H9 (cell line): ENCODE measurements around the gene SCFD1. TPM values are rescaled to one million over a fixed set of nuclear protein-coding genes. Genes with fewer than 3 reads are reported as not detected.

ENCODE experiments used
- DNase-seq: peaks from one replicate; pipeline ENCODE4 v3.0.0-alpha.2; 2017
- H2AFZ ChIP-seq: one replicate; pipeline ENCODE4 v1.6.1; 2013; ENCODE audit warnings: mild to moderate bottlenecking, low read length, control low read depth, moderate library complexity
- H2AK5ac ChIP-seq: 2 replicates; pipeline ENCODE4 v1.6.1; 2013; ENCODE audit warnings: low read length, control low read depth, mixed read lengths; ENCODE audit not compliant: insufficient read length
- H2BK120ac ChIP-seq: one replicate; pipeline ENCODE4 v1.6.1; 2013; ENCODE audit warnings: low read depth, mild to moderate bottlenecking, low read length, control low read depth, inconsistent platforms; ENCODE audit not compliant: poor library complexity, severe bottlenecking
- H2BK12ac ChIP-seq: 2 replicates; pipeline ENCODE4 v1.6.1; 2013; ENCODE audit warnings: low read length, control low read depth, mixed read lengths, low read depth; ENCODE audit not compliant: insufficient read length
- H2BK15ac ChIP-seq: 2 replicates; pipeline ENCODE4 v1.6.1; 2013; ENCODE audit warnings: low read depth, low read length, control low read depth
- H2BK20ac ChIP-seq: one replicate; pipeline ENCODE4 v1.6.1; 2013; ENCODE audit warnings: low read depth, mild to moderate bottlenecking, low read length, control low read depth, inconsistent platforms; ENCODE audit not compliant: poor library complexity, severe bottlenecking
- H2BK5ac ChIP-seq: 2 replicates; pipeline ENCODE4 v1.6.1; 2013; ENCODE audit warnings: low read length, control low read depth, mixed read lengths; ENCODE audit not compliant: insufficient read length
- H3K14ac ChIP-seq: 2 replicates; pipeline ENCODE4 v1.6.1; 2013; ENCODE audit warnings: low read length, control low read depth; ENCODE audit not compliant: insufficient read depth
- H3K18ac ChIP-seq: 2 replicates; pipeline ENCODE4 v1.6.1; 2013; ENCODE audit warnings: low read depth, mild to moderate bottlenecking, mixed read lengths, low read length, control low read depth; ENCODE audit not compliant: insufficient read length
- H3K23ac ChIP-seq: 2 replicates; pipeline ENCODE4 v1.6.1; 2013; ENCODE audit warnings: low read length, control low read depth, mixed read lengths, low read depth; ENCODE audit not compliant: insufficient read length
- H3K23me2 ChIP-seq: 2 replicates; pipeline ENCODE4 v1.6.1; 2013; ENCODE audit warnings: low read depth, mild to moderate bottlenecking, mixed read lengths, low read length, control low read depth; ENCODE audit not compliant: insufficient read length, poor library complexity, severe bottlenecking
- H3K27ac ChIP-seq: 2 replicates; pipeline ENCODE4 v1.5.1; 2013; ENCODE audit warnings: low read length, control low read depth, mixed read lengths, low read depth; ENCODE audit not compliant: insufficient read length
- H3K27me3 ChIP-seq: 2 replicates; pipeline ENCODE4 v1.6.1; 2013; ENCODE audit warnings: low read length, control low read depth, inconsistent platforms; ENCODE audit not compliant: insufficient read depth
- H3K4ac ChIP-seq: 2 replicates; pipeline ENCODE4 v1.6.1; 2013; ENCODE audit warnings: low read depth, mild to moderate bottlenecking, control low read depth, inconsistent platforms, low read length, moderate library complexity
- H3K4me1 ChIP-seq: 2 replicates; pipeline ENCODE4 v1.6.1; 2013; ENCODE audit warnings: low read length, control low read depth, inconsistent platforms; ENCODE audit not compliant: insufficient read depth
- H3K4me2 ChIP-seq: 2 replicates; pipeline ENCODE4 v1.6.1; 2013; ENCODE audit warnings: low read length, control low read depth, mixed read lengths; ENCODE audit not compliant: insufficient read length, insufficient read depth
- H3K56ac ChIP-seq: 2 replicates; pipeline ENCODE4 v1.6.1; 2013; ENCODE audit warnings: low read depth, mild to moderate bottlenecking, mixed read lengths, low read length, control low read depth; ENCODE audit not compliant: insufficient read length
- H3K79me1 ChIP-seq: 2 replicates; pipeline ENCODE4 v1.6.1; 2013; ENCODE audit warnings: low read depth, mild to moderate bottlenecking, moderate library complexity, low read length, control low read depth, inconsistent platforms; ENCODE audit not compliant: insufficient read depth, poor library complexity, severe bottlenecking
- H3K79me2 ChIP-seq: 2 replicates; pipeline ENCODE4 v1.6.1; 2013; ENCODE audit warnings: low read length, control low read depth, inconsistent platforms; ENCODE audit not compliant: insufficient read depth
- H3K9ac ChIP-seq: 2 replicates; pipeline ENCODE4 v1.6.1; 2013; ENCODE audit warnings: low read length, control low read depth, mixed read lengths; ENCODE audit not compliant: insufficient read length; ENCODE audit errors: extremely low read depth
- H3K9me3 ChIP-seq: one replicate; pipeline ENCODE4 v1.6.1; 2013; ENCODE audit warnings: low read depth, low read length, inconsistent platforms; ENCODE audit not compliant: control insufficient read depth
- H3T11ph ChIP-seq: one replicate; pipeline ENCODE4 v1.6.1; 2013; ENCODE audit warnings: mild to moderate bottlenecking, low read length, control low read depth, inconsistent platforms
- H4K20me1 ChIP-seq: one replicate; pipeline ENCODE4 v1.6.1; 2013; ENCODE audit not compliant: control insufficient read depth, insufficient read length, insufficient read depth
- H4K5ac ChIP-seq: 2 replicates; pipeline ENCODE4 v1.6.1; 2013; ENCODE audit warnings: low read depth, mild to moderate bottlenecking, mixed read lengths, low read length, control low read depth; ENCODE audit not compliant: insufficient read length
- H4K8ac ChIP-seq: replicated peaks from 2 replicates; pipeline ENCODE4 v1.6.1; 2013; ENCODE audit warnings: low read length, control low read depth, mixed read lengths, low read depth; ENCODE audit not compliant: insufficient read length
- H4K91ac ChIP-seq: 2 replicates; pipeline ENCODE4 v1.6.1; 2013; ENCODE audit warnings: low read depth, mild to moderate bottlenecking, moderate library complexity, mixed read lengths, low read length, control low read depth; ENCODE audit not compliant: insufficient read length
- H3K27ac Mint-ChIP-seq, 3 experiments: 2 replicates in 2 of 3; 3 replicates in 1 of 3; pipeline ENCODE4 v1.8.0; 2020 to 2021; ENCODE audit warnings: mixed read lengths in 3 of 3, mild to moderate bottlenecking in 1 of 3, moderate library complexity in 1 of 3
- H3K27me3 Mint-ChIP-seq: 2 replicates; pipeline ENCODE4 v1.8.0; 2021; ENCODE audit warnings: low read depth, mild to moderate bottlenecking, moderate library complexity, mixed read lengths
- H3K36me3 Mint-ChIP-seq, 3 experiments: 2 replicates in 2 of 3; 3 replicates in 1 of 3; pipeline ENCODE4 v1.8.0; 2020 to 2021; ENCODE audit warnings: low read depth in 3 of 3, mixed read lengths in 3 of 3; ENCODE audit not compliant: insufficient read depth in 1 of 3
- H3K4me1 Mint-ChIP-seq, 2 experiments: 2 replicates each; pipeline ENCODE4 v1.8.0; 2020; ENCODE audit warnings: mixed read lengths in 2 of 2
- H3K4me3 Mint-ChIP-seq, 2 experiments: 2 replicates in 1 of 2; 3 replicates in 1 of 2; pipeline ENCODE4 v1.8.0; 2020 to 2021; ENCODE audit warnings: mild to moderate bottlenecking in 2 of 2, mixed read lengths in 2 of 2, moderate library complexity in 1 of 2
- H3K9me3 Mint-ChIP-seq, 2 experiments: 2 replicates in 1 of 2; 3 replicates in 1 of 2; pipeline ENCODE4 v1.8.0; 2020; ENCODE audit warnings: mild to moderate bottlenecking in 2 of 2, mixed read lengths in 2 of 2, moderate library complexity in 1 of 2
- WGBS: extraction: QIAGEN DNeasy Blood & Tissue Kit; methylation state at CpG from one replicate; pipeline ENCODE4 v1.1.7; 2013; ENCODE audit warnings: missing lambda C conversion rate, low lambda C conversion rate, mixed read lengths; ENCODE audit not compliant: insufficient read length; ENCODE audit errors: extremely low coverage; 5-methylcytosine and 5-hydroxymethylcytosine counted together
- total RNA-seq: library from RNA; stranded (reverse); gene quantifications from 2 replicates; pipeline ENCODE4 v1.2.1, GENCODE V29; 2021
- TF ChIP-seq, protein P1 (sequence below): fragments of 200-600 bp; sonication (generic); conservative IDR thresholded peaks from 3 replicates; pipeline ENCODE4 v1.8.0; 2021; ENCODE audit warnings: antibody characterized with exemption, mild to moderate bottlenecking

Gene SCFD1
- total RNA-seq, 1 experiment from 2014 or later, result 85.2 TPM

DNA sequence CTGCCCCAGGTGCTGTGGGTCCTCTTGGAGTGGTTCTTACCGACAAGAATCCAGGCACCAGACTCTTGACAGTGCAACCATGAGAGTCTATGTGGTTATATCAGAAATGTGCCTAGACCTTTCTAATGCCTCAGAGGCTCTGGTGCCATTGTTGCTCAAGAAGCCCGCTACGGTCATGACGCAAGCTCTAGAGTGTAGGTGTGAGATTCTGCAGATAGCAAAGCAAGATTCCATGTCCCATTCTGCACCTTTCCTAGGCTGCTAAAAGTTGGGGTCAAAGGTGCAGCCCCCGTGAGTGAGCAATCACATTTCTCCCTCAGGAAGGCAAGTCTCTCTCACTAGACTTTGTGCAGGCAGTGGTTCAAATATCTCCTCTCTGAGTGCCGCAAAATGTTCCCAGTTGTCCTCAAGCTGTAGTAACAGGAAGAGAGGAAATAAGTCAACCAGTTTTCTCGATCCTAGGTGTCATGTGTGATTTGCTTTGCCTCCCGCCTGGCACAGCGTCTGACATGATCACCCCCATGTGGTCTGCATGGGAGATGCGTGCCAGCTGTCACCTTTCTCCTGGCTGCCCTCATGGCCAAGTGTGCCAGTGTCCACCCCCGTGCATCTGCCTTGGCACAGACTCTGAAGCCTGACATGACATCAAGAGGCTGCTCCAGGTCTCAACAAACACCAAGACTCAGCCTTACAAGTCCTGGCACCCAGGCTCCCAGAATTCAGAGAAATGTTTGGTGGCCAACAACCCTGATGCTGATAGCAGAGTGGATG is 129.7 kb downstream of the SCFD1 start:
- Histone ChIP-seq H4K91ac (no peak overlapping the region), H3K4ac (no peak overlapping the region), H3K18ac (no peak overlapping the region), H3K23ac (no peak overlapping the region), H3K9me3 (no peaks in the 10 kb centered on the region), H3K23me2 (no peaks in the 10 kb centered on the region), H3K27ac (no peak overlapping the region), H2BK15ac (no peak overlapping the region), H4K8ac (no peak overlapping the region), H2AFZ (no peak overlapping the region), H2BK120ac (no peak overlapping the region), H3K79me1 (no peaks in the 10 kb centered on the region), H3K4me1 (no peaks in the 10 kb centered on the region), H3K4me2 (no peak overlapping the region), H3K56ac (no peak overlapping the region), H4K5ac (no peak overlapping the region), H3T11ph (no peak overlapping the region), H3K14ac (no peak overlapping the region), H3K27me3 (no peaks in the 10 kb centered on the region), H2BK12ac (no peak overlapping the region), H2BK20ac (no peak overlapping the region), H4K20me1 (no peaks in the 10 kb centered on the region), H2BK5ac (no peak overlapping the region), H3K79me2 (no peaks in the 10 kb centered on the region), H2AK5ac (no peak overlapping the region), H3K9ac (no peak overlapping the region)
- Mint-ChIP-seq H3K9me3 (no peaks in the 10 kb centered on the region), H3K27ac (no peak overlapping the region), H3K36me3 (no peaks in the 10 kb centered on the region), H3K4me1 (peaks cover 0 to 6% of the 10 kb centered on the region in 2 experiments; a peak in 1 of 4 replicates), H3K4me3 (no peak overlapping the region), H3K27me3 (no peaks in the 10 kb centered on the region; the same call in 1 of the 2 replicates)
- TF ChIP-seq, protein P1, sequence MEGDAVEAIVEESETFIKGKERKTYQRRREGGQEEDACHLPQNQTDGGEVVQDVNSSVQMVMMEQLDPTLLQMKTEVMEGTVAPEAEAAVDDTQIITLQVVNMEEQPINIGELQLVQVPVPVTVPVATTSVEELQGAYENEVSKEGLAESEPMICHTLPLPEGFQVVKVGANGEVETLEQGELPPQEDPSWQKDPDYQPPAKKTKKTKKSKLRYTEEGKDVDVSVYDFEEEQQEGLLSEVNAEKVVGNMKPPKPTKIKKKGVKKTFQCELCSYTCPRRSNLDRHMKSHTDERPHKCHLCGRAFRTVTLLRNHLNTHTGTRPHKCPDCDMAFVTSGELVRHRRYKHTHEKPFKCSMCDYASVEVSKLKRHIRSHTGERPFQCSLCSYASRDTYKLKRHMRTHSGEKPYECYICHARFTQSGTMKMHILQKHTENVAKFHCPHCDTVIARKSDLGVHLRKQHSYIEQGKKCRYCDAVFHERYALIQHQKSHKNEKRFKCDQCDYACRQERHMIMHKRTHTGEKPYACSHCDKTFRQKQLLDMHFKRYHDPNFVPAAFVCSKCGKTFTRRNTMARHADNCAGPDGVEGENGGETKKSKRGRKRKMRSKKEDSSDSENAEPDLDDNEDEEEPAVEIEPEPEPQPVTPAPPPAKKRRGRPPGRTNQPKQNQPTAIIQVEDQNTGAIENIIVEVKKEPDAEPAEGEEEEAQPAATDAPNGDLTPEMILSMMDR, result peak; percentile 39; the same call in 2 of the 3 replicates
- no CpG with 5 or more reads among the region's 11 CpGs for WGBS
- DNase-seq, result no peak
